Measurements from ENCODE around the gene SMC2. TPM values are rescaled to one million over a fixed set of nuclear protein-coding genes. Genes with fewer than 3 reads are reported as not detected.
A peak's percentile ranks its signal among the peaks of the same experiment; 100 is the strongest.

The SMC2 gene
- 17.4 TPM for polyA plus RNA-seq (2013, experiment 1 of 2; ENCODE audit: insufficient read length)
- 16.9 TPM for polyA plus RNA-seq (2013, experiment 2 of 2; ENCODE audit: insufficient read length)

DNA sequence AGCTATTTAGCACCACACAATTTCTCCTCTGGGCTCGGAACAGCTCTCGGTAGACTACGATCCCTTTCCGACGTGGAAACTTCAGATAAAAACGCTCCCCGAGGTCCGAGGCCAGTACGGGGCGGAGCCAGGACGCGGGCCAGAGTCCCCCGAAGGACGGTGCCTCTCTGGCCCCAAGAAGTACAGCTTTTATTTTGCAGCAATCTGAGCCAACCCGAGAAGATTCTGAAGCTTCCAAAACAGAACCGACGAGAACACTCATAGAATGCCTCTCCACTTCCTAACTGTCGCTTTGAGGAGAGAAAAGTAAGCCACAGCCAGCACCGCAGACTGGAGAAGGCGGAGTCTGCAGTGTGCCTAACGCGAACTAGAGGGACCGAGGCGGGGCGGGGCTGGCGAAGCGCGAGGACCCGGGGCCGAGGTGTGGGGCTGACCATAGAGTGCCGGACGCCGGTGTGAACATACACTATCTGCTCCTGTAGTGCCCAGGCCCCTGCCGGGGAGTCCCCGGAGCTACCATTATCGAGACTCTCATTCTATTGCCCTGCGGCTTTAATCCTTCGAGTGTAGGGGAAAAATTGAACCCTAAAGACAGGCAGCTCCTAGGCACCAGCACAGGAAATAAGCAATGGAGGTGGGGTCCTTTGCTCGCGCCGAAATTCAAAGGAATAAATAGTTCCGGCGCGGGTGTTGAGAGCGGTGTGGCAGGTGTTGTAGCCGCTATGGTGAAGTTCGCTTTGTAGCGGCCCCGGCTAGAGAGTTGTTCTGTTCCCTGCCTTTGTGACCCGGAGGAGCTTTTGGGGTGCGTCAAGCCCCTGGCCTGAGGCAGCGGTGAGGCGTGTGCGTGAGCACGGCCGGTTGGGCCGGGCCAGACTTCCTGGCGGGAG, at the start of gene SMC2:
Gene SMC2 (plus strand): TSS at position 663 of the 887 bp plus-strand sequence. CDS start 1,076 bp downstream, outside the sequence.
- peak; percentile 91 for DNase-seq

DNA sequence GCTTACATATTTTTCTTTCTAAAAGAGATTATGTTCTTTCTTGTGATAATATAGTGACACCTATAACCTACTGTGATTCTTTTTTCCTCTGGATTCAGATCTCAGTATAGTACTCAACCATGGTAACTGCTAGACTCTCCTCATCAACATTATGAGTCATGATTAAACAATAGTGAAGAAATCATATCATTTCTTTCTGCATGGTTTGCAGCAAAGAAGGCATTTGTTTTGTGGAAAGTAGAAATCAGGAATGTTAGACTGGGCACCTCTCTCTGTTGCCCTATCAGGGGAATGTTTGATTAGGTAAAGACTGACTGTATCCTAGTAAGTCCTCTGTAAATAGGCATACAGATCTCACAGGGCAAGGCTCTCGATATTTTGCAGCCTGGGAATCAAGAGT, 25.6 kb upstream of the SMC2 start:
- no peak for DNase-seq

DNA sequence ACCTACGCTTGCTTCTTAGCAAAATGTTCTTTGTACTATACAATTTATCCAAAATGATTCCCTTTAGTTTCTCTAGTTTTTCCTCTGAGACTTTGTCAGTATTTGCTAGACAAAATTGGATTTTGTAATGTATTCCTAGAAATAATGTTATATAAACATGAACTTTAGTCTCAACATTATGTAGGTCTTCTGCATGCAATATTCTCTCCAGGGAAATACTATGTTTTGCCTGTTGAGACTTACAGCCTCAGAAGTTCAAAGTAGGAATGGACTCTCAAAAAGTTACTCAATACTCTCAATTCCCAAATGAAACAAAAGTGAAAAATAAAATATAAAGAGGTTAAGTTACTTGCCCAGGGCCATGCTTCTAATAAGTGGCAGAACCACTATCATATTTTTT, 24.8 kb upstream of the SMC2 start:
- DNase-seq = no peak

DNA sequence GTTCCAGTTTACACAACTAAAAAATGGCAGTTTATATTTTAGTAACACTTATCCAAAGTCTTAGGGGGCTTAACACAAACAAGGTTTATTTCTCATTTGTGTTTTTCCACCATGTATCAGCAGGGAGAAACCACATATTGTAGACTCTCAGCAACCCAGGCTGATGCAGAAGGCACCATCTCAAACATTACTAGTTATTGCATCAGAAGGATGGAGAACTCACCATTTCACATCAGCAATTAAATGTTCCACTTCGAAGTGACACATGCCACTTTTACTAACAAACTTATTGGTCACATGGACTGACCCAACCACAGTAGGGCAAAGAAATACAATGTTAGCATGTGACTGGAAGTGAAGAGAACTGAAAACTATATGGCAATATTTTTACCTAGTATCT, 22.5 kb upstream of the SMC2 start:
- DNase-seq = no peak

DNA sequence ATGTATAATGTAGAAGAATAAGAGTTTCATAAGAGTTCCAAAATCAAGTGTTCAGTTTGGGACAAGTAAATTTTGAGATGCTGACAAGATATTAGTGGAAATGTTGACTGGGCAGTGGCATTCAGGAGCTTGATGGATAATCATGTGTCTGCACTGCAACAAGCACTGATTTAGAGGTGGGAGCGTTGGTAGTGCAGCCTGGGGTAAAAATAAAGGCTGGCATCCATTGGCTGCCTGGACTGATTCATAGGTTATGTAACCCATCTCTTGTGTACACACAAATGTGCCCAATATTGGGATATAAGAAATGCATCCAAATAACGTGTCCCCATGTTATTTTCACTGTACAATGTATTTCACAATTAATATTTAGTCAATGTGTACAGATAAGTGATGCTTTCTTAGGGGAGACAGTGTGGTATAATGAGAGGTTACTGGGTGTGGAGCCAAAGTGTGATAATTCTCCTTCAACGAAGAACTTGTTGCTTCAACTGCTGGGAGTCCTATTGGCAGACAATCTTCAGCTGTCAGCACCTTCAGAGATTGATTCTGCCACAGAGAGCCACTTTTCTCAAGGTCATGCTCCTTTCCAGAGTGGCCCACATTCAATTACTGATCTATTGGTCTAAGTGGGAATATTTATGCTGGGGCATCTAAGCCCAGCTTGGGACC, 20.9 kb upstream of the SMC2 start:
- DNase-seq = no peak

DNA sequence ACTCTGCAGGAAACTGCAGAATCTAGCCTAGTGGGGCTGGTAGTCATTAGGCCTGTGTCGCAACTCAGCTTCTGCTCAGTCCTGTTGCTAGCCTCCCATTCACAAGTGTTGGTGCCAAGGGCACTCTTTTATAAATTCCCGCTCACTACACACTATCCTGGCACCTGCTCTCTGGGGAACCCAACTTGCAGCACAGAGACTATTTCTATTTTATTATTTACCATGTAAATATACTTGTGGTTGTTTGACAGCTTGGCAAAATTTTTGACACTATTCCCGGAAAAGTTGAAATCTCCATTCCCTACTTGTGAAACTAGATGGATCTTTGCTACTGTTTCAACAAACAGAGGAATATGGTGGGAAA, 20.4 kb upstream of the SMC2 start:
- DNase-seq = no peak

DNA sequence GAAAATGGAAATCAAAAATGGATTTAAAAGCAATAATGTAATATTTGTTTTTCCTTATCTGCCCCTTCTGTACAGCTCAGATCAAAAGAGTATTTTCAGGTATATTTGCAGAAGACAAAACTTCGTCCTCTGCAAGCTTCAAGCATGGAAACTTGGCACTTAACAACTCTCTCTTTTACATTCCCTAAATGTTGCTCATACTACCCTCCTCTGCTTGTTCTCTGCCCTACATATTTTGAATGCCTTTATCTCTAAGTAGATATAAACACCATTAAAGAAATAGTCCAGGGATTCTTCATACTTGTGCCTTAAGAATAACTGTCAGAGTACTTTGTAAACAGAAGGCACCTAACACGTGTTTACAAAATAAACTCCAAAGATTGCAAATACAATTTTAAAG, 19.2 kb upstream of the SMC2 start:
- DNase-seq = peak; percentile 55

DNA sequence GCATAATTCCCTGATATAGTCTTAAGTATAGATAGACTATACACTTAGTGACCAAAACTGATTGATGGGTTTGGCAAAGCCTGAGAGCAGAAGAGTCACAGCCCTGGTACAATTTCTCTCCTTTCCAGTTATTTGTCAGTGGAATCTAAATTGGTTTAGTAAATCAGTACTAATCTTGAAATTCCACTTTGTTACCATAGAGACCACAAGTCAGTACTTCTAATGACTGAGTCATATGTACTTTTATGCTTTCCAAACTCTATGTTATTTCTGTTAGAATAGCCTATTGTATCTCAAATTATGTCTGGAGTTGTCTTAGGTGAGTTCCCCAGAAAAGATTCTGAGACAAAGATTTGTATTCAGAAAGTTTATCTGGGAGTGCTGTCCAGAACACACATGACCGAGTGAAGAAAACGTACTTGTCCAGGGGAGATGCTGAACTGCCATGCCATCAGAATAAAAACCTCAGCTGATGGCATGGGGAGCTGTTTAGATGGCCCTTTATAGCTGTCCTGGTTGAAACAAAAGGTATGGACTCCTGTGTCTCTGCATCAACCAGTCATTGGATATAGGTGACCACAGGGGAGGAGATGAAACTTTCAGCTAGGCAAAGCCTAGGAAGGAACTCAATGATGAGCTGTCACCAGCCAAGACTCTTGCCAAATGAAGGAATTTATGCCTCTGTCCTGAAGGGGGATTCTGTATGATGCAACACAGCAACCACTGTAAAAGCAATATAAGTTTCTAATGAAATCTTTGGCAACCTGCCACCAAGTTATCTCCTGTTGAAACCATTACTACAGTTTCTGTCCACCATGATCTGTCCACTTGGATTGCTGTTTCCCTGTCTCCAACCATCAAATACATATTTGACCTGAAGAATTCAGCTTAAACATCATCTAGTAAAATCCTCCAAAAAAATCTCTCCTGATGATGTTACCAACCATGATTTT, 18.0 kb upstream of the SMC2 start:
- DNase-seq = peak; percentile 75

DNA sequence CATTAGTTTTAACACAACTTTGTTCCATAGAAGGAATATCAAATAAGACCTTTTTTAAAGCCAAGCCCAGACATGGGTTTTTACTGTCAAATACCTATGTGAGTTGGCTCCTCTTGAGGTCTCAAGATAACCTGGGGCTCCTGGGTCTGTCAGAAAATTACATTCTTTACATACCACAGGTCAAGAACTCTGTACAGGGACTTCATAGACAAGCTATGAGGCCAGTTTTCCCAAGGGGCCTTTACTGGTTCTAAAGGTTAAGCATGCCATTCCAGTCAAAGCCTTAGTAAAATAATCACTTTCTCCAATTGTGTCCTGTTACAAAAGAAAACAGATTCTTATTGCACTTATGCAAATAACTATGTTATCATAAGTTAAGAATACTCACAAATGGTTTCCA, 15.5 kb upstream of the SMC2 start:
- DNase-seq = no peak

DNA sequence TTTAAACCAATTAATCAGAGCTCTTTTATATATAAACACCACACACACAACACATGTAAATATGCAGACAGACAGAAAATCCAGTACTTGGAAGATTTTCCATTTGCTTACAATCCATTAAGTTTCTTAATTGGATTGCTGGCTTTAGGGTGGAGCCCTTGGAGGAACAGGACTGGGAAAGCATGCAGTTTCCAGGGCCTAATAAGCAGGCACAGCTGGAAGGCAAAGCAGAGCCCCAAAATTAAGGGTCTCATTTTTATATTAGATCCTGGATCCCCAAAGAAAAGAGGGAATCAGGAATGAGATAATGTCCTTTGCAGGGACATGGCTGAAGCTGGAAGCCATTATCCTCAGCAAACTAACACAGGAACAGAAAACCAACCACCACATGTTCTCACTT, 13.1 kb upstream of the SMC2 start:
- DNase-seq = no peak

DNA sequence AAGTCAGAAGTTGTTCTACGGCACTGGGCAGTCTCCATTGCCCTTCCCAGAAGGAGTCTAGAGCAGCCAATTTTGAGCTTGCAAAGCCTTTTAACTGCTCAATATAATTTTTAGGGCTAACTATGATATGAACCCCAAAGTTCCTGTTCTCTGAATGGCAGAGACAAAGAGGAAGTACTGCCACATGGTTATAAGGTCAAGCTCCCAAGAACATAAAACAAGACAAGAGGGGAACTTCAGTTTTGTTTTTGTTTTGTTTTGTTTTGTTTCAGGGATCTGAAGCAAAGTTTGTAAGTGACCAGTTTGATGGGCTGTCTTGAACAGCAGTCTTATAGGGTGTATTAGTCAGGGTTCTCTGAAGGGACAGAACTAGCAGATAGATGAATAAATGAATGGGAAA, 11.9 kb upstream of the SMC2 start:
- no peak for DNase-seq

DNA sequence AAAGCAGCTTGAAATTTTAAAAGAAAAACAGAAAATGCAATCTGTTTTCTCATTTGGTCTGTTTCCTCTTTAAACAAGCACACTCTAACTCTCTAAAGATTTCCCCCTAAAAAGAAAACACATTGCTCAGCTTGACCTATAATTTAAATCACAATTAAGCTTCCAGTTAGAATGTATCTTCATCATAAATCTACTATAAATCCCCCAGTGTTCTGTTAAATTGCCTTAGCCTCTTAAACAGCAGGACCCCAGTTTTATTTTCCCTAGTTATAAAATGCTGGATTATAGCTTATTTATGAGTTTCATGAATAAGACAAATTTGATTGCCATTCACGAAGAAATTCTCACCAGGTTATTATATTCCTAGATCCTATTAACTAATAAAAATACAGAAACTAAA, 8.6 kb upstream of the SMC2 start:
- DNase-seq = no peak

DNA sequence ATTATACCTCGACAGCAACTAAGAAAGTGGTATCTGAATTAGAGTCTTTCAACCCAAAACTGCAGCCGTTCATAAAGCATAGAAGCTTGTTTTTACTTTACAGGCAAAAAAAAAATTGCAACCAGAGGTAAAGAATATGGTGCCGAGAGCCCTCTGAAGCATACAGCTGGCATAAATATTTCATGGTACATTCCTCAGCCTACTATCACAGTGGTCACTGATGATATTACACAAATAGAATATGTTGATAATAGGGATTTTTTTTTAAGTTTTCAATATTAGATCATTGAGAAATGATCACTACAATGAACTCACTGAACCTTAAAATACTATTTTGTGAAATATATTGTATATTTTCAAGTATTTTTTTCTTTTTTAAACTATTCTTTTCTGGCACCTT, 6.2 kb upstream of the SMC2 start:
- no peak for DNase-seq

DNA sequence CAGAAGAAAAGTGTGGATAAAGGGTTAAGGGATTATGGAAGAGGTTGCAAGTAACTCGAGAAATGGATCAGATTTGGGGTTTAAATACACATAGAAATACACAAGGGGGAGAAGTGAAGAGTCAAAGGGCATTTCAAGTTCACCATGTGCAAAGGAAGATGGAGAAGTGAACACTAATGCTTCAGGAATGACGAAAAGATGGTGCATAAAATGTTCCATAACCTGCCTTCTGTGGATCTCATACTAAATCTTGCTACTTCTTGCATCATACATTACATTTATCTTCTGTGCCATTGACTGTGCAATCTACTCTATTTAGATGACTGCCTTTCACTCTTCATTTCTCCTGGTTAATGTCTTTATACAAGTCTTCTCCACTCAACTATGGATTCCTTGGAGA, 5.7 kb upstream of the SMC2 start:
- peak; percentile 24 for DNase-seq

DNA sequence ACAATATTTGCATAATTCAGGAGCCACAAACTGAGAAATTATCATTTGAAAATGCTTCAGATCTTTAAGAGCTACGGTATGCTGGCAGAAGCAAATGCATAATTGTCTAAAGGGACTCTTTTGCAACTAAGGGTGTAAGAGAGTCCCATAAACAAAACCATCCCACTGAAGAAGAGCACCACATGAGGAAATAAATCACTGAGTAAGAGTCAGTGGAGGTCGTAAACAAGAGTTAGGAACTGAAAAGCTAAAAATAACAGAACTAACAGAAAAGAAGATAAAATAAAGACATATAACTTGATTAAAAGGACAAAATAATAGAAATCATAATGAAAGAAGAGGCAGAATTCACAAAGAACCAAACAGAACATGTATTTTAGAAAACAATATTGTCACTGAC, 3.5 kb upstream of the SMC2 start:
- no peak for DNase-seq

DNA sequence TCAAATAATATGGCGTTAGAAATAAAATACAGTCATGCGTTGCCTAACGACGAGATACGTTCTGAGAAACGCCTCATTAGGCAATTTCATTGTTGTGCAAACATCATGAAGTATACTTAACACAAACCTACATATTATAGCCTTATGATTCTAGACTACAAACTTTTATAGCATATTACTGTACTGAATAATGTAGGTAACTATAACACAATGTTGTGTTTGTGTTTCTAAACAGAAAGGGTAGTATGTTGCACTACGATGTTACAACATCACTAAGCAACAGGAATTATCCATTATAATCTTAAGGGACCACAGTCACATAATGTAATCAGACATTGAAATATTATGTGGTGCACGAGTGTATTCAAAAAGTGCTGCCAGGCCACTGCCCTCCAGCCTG, 3.0 kb upstream of the SMC2 start:
- no peak for DNase-seq

DNA sequence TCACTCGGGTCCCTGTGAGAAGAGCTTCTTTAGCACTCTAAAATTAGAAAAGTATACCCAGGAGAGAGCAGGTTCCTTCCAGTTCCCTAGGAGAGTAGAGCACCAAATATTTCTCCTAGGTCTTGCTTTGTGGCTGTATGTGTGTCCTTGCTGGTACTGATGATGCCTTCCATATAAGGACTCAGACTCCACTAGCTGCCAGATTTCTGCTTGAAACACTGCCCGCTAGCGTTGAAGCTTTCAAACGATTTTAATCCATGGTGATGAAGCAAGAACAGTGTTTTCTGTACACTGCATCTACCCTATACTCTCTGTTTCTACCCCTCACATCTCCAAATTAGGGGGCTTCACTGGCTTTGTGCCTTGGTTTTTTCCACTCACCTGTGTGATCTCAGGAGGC, 2.4 kb upstream of the SMC2 start:
- DNase-seq = peak; percentile 6

DNA sequence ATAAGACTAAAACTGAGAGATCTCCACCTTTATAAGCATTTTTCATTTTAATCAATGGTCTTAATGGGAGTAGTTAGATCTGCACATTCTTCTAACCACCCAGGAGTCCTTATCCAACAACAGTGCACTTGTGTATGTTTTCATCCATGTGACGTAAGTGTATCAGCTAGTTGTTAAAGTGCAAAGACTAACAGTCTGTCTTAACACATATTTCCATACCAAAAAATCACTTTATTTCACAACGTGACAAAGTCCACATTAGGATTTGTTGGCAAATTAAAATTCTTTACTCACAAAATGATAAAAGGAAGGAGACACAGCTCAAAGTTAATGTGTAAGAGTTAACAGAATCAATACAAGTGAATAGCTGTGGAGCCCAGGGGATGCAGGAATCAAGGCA, 1.9 kb upstream of the SMC2 start:
- DNase-seq = no peak

DNA sequence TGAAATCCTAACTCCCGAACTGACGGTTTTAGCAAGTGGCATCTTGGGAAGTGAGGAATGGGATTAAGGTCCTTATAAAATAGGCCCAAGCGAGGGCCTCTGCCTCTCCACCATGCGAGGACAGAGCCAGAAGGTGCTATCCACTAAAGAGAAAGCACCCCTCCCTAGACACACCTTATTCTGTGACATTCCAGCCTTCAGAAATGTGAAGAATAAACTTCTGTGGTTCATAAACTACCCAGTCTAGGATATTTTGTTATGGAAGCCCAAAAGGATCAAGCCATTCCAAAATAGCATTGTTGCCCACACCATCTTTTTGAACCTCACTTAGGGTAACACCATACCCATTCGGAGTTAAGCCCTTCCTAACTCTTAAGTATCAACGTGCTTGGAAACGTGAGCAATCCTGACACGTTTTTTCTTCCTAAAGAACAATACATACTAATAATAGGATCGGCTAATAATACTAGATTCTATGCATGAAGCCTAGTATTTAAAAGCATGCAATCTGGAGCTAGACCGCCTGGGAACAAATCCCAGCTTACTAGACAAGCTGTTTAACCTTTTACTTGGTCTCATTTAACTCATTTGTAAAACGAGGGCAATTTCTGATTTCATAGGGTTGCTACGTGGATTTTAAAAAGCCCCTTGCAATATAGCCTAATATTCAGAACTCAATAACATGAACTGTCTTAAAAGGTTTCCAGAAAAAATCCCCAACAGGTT, 1.1 kb upstream of the SMC2 start:
- DNase-seq = peak; percentile 2

DNA sequence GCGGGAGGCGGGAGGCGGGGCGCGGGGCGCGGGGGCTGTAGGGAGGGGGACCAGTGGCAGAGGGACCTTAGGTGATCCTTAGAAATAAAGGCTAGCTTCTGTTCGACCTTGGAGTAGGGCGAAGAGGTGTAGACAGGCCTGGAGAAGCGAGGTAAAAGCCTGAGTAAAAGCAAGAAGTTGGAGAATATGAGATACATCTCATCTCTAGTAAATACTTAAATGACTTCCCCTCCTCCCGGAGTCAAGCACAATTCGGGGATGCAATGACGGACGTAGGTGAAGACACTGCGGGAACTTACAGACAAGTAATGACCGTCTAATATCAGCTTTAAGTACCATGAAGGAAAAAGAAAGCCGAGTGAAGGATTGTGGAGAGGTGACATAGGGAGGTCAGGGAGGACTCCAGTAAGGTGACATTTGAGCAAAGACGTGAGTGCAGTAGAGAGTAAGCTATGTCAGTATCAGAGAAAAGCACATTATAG, 466 bp downstream of the SMC2 start:
- no peak for DNase-seq

DNA sequence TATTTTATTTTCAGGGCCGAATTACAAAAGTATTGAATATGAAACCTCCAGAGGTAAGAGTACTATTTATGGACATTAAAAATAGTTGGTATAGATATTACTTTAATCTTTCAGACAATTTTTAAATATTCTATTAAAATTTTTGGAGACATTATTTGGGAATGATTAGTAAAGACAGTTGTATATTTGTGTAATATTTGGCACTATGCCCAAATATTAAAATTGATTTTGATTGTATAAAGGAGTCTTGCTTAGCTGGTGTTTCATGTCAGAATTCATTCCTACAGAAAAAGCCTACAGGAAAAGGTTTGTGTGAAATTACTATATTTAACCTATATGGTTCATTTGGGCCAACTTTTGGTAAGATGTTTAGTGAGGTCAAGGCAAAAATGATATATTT, 5.5 kb downstream of the SMC2 start:
- no peak for DNase-seq

DNA sequence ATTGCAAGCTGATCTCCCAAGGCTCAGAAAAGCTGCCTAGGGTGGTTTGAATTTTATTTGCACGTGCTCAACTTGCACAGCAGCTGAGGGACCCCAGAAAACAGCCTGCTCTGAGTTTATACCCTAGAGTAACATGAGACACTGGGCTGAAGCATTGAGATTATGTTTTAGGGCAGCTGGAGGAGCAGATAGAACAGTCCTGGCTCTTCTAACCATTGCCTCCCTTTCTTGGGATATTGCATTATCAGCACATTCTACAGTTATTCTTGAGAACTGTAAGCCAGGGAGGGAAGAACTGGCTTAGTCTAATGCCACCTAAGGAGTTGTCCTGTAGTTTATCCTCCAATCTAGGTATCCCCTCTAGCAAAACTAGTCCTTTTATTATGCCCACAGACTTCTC, 10.3 kb downstream of the SMC2 start:
- no peak for DNase-seq
